ENCODE data around the gene PDZD2. TPM values are rescaled to one million over a fixed set of nuclear protein-coding genes. Genes with fewer than 3 reads are reported as not detected.

Gene PDZD2
- polyA plus RNA-seq, 3 donors = 0.10 TPM; not detected in 2

DNA sequence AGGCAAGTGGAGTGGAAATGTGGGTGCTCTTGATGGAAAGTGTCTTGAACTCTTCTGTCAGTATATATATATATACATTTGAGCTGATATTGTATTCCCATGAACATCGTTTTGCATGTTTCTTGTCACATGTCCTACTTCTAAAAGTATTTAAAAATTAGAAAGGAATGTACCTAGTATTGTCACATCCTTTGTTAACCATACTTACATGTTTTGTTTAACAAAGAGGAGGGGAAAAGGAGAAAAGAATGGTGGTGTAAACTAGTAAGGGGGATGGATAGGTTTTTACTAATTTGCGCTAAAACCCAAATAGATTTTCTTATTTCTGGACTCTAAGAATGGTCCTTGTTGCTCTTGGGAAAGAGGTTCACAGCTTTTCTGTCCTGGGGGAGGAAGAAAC, 353.4 kb downstream of the PDZD2 start:
- no peaks in the 10 kb centered on the region for H3K79me2 ChIP-seq (ENCODE audit: insufficient read depth, low read length)
- no peaks in the 10 kb centered on the region for H4K20me1 ChIP-seq (ENCODE audit: insufficient read depth, low read length)
- Mint-ChIP-seq H3K9me3 (peaks cover 0 to 9% (median 5%) of the 10 kb centered on the region in 7 donors), H3K36me3 (no peaks in the 10 kb centered on the region), H3K4me3 (no peak overlapping the region), H3K4me1 (no peaks in the 10 kb centered on the region), H3K27ac (no peak overlapping the region), H3K27me3 (ENCODE audit: low read depth in 3 of 3) (peaks cover 0 to 4% (median 3%) of the 10 kb centered on the region in 3 donors)
- no peak overlapping the region for H3K27ac ChIP-seq (ENCODE audit: low read depth in 1 of 2, low read length in 2 of 2)
- H3K27me3 ChIP-seq (ENCODE audit: control insufficient read depth in 2 of 2, insufficient read depth in 2 of 2, low read length in 2 of 2) = no peaks in the 10 kb centered on the region
- no peak for DNase-seq
- TF ChIP-seq, protein P1, sequence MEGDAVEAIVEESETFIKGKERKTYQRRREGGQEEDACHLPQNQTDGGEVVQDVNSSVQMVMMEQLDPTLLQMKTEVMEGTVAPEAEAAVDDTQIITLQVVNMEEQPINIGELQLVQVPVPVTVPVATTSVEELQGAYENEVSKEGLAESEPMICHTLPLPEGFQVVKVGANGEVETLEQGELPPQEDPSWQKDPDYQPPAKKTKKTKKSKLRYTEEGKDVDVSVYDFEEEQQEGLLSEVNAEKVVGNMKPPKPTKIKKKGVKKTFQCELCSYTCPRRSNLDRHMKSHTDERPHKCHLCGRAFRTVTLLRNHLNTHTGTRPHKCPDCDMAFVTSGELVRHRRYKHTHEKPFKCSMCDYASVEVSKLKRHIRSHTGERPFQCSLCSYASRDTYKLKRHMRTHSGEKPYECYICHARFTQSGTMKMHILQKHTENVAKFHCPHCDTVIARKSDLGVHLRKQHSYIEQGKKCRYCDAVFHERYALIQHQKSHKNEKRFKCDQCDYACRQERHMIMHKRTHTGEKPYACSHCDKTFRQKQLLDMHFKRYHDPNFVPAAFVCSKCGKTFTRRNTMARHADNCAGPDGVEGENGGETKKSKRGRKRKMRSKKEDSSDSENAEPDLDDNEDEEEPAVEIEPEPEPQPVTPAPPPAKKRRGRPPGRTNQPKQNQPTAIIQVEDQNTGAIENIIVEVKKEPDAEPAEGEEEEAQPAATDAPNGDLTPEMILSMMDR (IDR thresholded peaks at IDR 0.05) = no peak
- H3K9ac ChIP-seq (ENCODE audit: insufficient read depth, low read length, poor library complexity, severe bottlenecking) = no peak overlapping the region
- no peaks in the 10 kb centered on the region for H3K36me3 ChIP-seq (replicated peaks in 1 of 2; ENCODE audit: control insufficient read depth in 1 of 2, insufficient read depth in 2 of 2, low read length in 2 of 2)
- intact Hi-C loops (cut with micrococcal nuclease) = no loop called here
- no peak overlapping the region for H3K4me3 ChIP-seq (replicated peaks in 1 of 3; ENCODE audit: low read depth in 2 of 3, low read length in 3 of 3)
- H3K4me1 ChIP-seq (ENCODE audit: control insufficient read depth in 1 of 2, insufficient read depth in 2 of 2, low read length in 2 of 2) = no peaks in the 10 kb centered on the region
- no peak overlapping the region for H3K4me2 ChIP-seq (replicated peaks; ENCODE audit: extremely low read depth, low read length, poor library complexity, severe bottlenecking)
- peaks cover 0 to 4% of the 10 kb centered on the region in 2 donors for H3K9me3 ChIP-seq (replicated peaks in 1 of 2; ENCODE audit: control insufficient read depth in 1 of 2, insufficient read depth in 1 of 2, low read length in 2 of 2)
- H2AFZ ChIP-seq (ENCODE audit: insufficient read depth, low read depth, low read length, poor library complexity, severe bottlenecking) = no peak overlapping the region
- no CpG with 5 or more reads among the region's 2 CpGs for WGBS (ENCODE audit: insufficient coverage)

DNA sequence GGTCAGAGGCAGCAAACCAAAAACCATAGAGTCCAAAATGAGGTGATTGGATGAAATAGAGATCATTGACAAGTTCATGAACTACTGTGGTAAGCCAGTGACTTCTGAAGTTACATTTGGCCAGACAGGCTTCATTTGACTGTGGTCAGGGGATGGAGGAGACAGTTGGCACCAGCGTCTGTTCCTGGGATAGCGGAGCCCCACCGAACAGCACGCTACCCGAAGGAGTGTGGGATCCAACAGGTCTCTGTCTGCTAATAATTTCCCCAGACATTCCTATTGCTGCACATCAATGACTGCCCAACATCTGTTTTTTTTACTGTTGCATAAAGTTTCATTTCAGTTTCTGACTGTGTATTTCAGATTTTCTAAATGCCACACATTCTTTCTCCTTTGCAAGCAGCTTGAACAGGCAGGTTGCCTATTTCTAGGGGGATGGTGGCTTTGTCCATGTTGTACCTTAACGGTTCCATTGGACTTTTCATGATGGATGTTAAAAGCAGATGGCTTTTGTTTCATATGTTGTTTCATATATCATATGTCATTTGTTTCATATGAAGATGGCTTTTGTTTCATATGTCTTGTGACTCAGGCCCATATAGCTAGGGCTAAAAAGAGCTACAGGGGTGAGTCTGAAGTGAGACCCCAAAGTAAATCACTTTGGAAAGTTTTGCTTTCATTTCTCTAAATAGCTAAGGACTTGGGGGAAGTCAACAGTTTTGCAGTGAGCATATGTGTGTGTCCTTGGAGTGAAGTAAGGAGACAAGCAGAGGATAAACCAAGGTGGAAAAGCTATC, 354.4 kb downstream of the PDZD2 start:
- WGBS (ENCODE audit: insufficient coverage) = no CpG with 5 or more reads among the region's 6 CpGs
- H3K27ac ChIP-seq (ENCODE audit: low read depth in 1 of 2, low read length in 2 of 2) = no peak overlapping the region
- Mint-ChIP-seq H3K27ac (no peak overlapping the region), H3K36me3 (no peaks in the 10 kb centered on the region), H3K4me1 (no peaks in the 10 kb centered on the region), H3K27me3 (ENCODE audit: low read depth in 3 of 3) (peaks cover 0 to 4% (median 3%) of the 10 kb centered on the region in 3 donors), H3K9me3 (peaks cover 0 to 6% (median 4%) of the 10 kb centered on the region in 7 donors), H3K4me3 (no peak overlapping the region)
- no peaks in the 10 kb centered on the region for H3K79me2 ChIP-seq (ENCODE audit: insufficient read depth, low read length)
- no peak overlapping the region for H3K9ac ChIP-seq (ENCODE audit: insufficient read depth, low read length, poor library complexity, severe bottlenecking)
- no peaks in the 10 kb centered on the region for H3K36me3 ChIP-seq (replicated peaks in 1 of 2; ENCODE audit: control insufficient read depth in 1 of 2, insufficient read depth in 2 of 2, low read length in 2 of 2)
- intact Hi-C loops (cut with micrococcal nuclease) = no loop called here
- H4K20me1 ChIP-seq (ENCODE audit: insufficient read depth, low read length) = no peaks in the 10 kb centered on the region
- H3K9me3 ChIP-seq (replicated peaks in 1 of 2; ENCODE audit: control insufficient read depth in 1 of 2, insufficient read depth in 1 of 2, low read length in 2 of 2) = no peaks in the 10 kb centered on the region
- no peak overlapping the region for H3K4me3 ChIP-seq (replicated peaks in 1 of 3; ENCODE audit: low read depth in 2 of 3, low read length in 3 of 3)
- H2AFZ ChIP-seq (ENCODE audit: insufficient read depth, low read depth, low read length, poor library complexity, severe bottlenecking) = no peak overlapping the region
- H3K4me1 ChIP-seq (ENCODE audit: control insufficient read depth in 1 of 2, insufficient read depth in 2 of 2, low read length in 2 of 2) = no peaks in the 10 kb centered on the region
- H3K27me3 ChIP-seq (ENCODE audit: control insufficient read depth in 2 of 2, insufficient read depth in 2 of 2, low read length in 2 of 2) = no peaks in the 10 kb centered on the region
- TF ChIP-seq, protein P1 (IDR thresholded peaks at IDR 0.05) = no peak
- no peak overlapping the region for H3K4me2 ChIP-seq (replicated peaks; ENCODE audit: extremely low read depth, low read length, poor library complexity, severe bottlenecking)
- no peak for DNase-seq

Data from CD14-positive monocyte (primary cell).